ENCODE results near the gene TRPV6.
A peak's percentile ranks its signal among the peaks of the same experiment; 100 is the strongest.

TRPV6 gene

DNA sequence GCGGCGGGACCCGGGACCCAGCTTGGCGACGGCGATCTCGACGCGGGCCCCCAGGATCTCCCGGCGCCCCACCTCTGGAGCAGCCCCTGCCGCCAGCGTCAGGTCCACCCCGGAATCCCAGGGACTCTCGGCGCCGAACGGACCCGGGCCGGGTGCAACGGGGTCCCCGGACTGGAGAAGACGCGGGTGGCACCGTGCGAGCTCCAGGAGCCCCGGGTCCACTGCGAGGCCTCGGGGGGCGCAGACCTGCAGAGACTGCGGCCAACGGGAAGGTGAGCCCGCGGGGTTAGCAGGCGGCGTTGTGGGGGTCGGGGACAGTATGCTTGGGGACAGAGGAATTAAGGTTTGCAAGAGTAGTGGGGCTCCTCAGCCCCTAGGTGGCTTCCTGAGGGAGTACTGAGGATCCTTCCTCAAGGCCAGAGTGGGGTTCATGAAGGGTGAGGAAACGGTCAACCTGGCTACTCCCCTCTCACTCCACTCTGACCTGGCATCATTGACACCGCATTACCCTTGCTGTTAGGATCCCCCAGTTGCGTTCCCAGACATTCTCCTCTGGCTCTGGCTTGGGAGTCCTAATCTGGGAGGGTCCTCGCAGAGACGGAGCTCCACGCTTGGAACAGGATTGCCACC, 30.3 kb downstream of the TRPV6 start:
- H3K4ac ChIP-seq (ENCODE audit: low read length): no peak overlapping the region
- no peak overlapping the region for H2AK5ac ChIP-seq (ENCODE audit: low read depth, low read length)
- H2BK5ac ChIP-seq (ENCODE audit: low read length): peak overlapping the region; percentile 96
- H3K79me1 ChIP-seq (ENCODE audit: low read depth, low read length): peaks cover 3% of the 10 kb centered on the region
- H3K18ac ChIP-seq (ENCODE audit: low read length): peak overlapping the region; percentile 94
- no peaks in the 10 kb centered on the region for H3K36me3 ChIP-seq (replicated peaks in 1 of 2; ENCODE audit: control insufficient read depth in 2 of 2, insufficient read depth in 2 of 2, low read length in 2 of 2)
- peak overlapping the region; percentile 97 for H3K4me2 ChIP-seq (ENCODE audit: insufficient read depth, low read length, poor library complexity, severe bottlenecking)
- no peak for DNase-seq (ENCODE audit: low spot score)
- H4K91ac ChIP-seq (ENCODE audit: low read depth, low read length, poor library complexity): no peak overlapping the region
- peak overlapping the region; percentile 52 to 85 for H3K4me3 ChIP-seq (ENCODE audit: low read length in 2 of 2)
- H2BK12ac ChIP-seq (ENCODE audit: low read length): no peak overlapping the region
- peaks cover 0 to 6% of the 10 kb centered on the region in 2 donors for H3K4me1 ChIP-seq (ENCODE audit: control insufficient read depth in 2 of 2, insufficient read depth in 1 of 2, low read depth in 1 of 2, low read length in 2 of 2)
- no peaks in the 10 kb centered on the region for H3K9me3 ChIP-seq (replicated peaks in 1 of 2; ENCODE audit: control insufficient read depth in 2 of 2, insufficient read depth in 1 of 2, low read depth in 1 of 2, low read length in 2 of 2)
- H3K23ac ChIP-seq (ENCODE audit: low read depth, low read length, poor library complexity): peak overlapping the region; percentile 89
- H3K14ac ChIP-seq (ENCODE audit: low read length): peak overlapping the region; percentile 82
- peaks cover 0 to 41% (median 8%) of the 10 kb centered on the region in 3 experiments for H3K27me3 ChIP-seq (ENCODE audit: control insufficient read depth in 3 of 3, insufficient read depth in 3 of 3, low read depth in 1 of 3, low read length in 3 of 3)
- peak overlapping the region; percentile 70 for H3K9ac ChIP-seq (ENCODE audit: low read depth, low read length, poor library complexity)
- peak overlapping the region; percentile 96 for H2AFZ ChIP-seq (ENCODE audit: low read length)
- H4K8ac ChIP-seq (ENCODE audit: low read depth, low read length): peak overlapping the region; percentile 48
- no CpG with 5 or more reads among the region's 43 CpGs for WGBS, 2 donors (ENCODE audit: extremely low coverage in 2 of 2, insufficient read length in 2 of 2, insufficient replicate concordance in 1 of 2)
- H3K27ac ChIP-seq (replicated peaks; ENCODE audit: low read length): no peak overlapping the region
- peak overlapping the region; percentile 30 for H2BK15ac ChIP-seq (ENCODE audit: low read length)
- no peak overlapping the region for H2BK120ac ChIP-seq (ENCODE audit: low read depth, low read length)

DNA sequence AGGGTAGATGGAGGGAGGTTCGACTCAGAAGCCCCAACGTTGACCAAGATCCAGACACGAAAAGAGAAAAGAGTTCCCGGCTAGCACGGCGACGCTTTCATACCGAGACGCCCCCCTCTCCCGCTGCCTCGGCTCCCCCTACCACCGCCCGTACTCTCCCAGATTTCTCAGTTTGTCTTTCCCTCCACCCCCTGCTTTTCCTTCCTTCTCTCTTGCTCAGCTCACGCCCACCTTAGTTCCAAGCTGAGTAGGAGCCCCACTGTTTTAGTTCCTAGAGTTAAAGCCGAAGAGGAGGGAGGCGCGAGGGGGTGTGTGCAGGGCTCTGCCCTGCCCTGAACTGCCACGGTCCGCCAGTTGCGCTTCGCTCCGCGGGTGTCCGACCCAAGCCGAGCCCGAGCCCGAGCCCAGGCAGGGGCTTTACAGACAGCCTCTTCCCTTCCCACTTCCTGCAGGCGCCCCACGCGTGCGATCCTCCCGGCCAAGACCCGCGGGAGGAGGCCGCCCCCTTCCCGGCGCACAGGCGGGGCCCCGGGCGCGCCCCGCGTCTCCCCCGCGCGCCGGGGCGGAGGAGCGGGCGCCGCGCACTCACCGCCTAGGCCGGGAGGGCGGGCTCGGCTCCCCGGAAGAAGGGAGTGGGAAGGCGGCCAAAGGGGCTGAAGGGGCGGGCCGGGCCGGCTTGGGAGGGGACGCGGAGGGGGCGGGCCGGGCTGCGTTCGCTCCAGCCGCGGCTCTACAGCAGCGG, 31.0 kb downstream of the TRPV6 start, which contains the start of gene EPHB6:
EPHB6 (plus strand) TSS at position 705 of the 742 bp plus-strand sequence. CDS start 8,152 bp downstream, outside the sequence.
- no peaks in the 10 kb centered on the region for H3K9me3 ChIP-seq (replicated peaks in 1 of 2; ENCODE audit: control insufficient read depth in 2 of 2, insufficient read depth in 1 of 2, low read depth in 1 of 2, low read length in 2 of 2)
- H2BK12ac ChIP-seq (ENCODE audit: low read length): no peak within 1 kb of the TSS
- H3K14ac ChIP-seq (ENCODE audit: low read length): peak within 1 kb of the TSS; percentile 82
- H3K4ac ChIP-seq (ENCODE audit: low read length): no peak within 1 kb of the TSS
- H3K79me1 ChIP-seq (ENCODE audit: low read depth, low read length): peaks cover 3% of the 10 kb centered on the region
- no CpG with 5 or more reads among the region's 70 CpGs for WGBS, 2 donors (ENCODE audit: extremely low coverage in 2 of 2, insufficient read length in 2 of 2, insufficient replicate concordance in 1 of 2)
- H3K36me3 ChIP-seq (replicated peaks in 1 of 2; ENCODE audit: control insufficient read depth in 2 of 2, insufficient read depth in 2 of 2, low read length in 2 of 2): no peaks in the 10 kb centered on the region
- H3K4me1 ChIP-seq (ENCODE audit: control insufficient read depth in 2 of 2, insufficient read depth in 1 of 2, low read depth in 1 of 2, low read length in 2 of 2): peaks cover 0 to 6% of the 10 kb centered on the region in 2 donors
- H2AK5ac ChIP-seq (ENCODE audit: low read depth, low read length): peak within 1 kb of the TSS; percentile 78
- peak within 1 kb of the TSS; percentile 26 for H4K91ac ChIP-seq (ENCODE audit: low read depth, low read length, poor library complexity)
- H3K23ac ChIP-seq (ENCODE audit: low read depth, low read length, poor library complexity): peak within 1 kb of the TSS; percentile 99
- no peak within 1 kb of the TSS for H2BK120ac ChIP-seq (ENCODE audit: low read depth, low read length)
- H3K9ac ChIP-seq (ENCODE audit: low read depth, low read length, poor library complexity): peak within 1 kb of the TSS; percentile 98
- peak within 1 kb of the TSS; percentile 96 for H2BK5ac ChIP-seq (ENCODE audit: low read length)
- H3K4me3 ChIP-seq (ENCODE audit: low read length in 2 of 2): peak within 1 kb of the TSS; percentile 52 to 85
- peaks cover 0 to 41% (median 8%) of the 10 kb centered on the region in 3 experiments for H3K27me3 ChIP-seq (ENCODE audit: control insufficient read depth in 3 of 3, insufficient read depth in 3 of 3, low read depth in 1 of 3, low read length in 3 of 3)
- H3K4me2 ChIP-seq (ENCODE audit: insufficient read depth, low read length, poor library complexity, severe bottlenecking): peak within 1 kb of the TSS; percentile 97
- peak within 1 kb of the TSS; percentile 48 for H4K8ac ChIP-seq (ENCODE audit: low read depth, low read length)
- H3K27ac ChIP-seq (replicated peaks; ENCODE audit: low read length): peak within 1 kb of the TSS; percentile 58
- peak within 1 kb of the TSS; percentile 98 for H2BK15ac ChIP-seq (ENCODE audit: low read length)
- peak within 1 kb of the TSS; percentile 99 for H3K18ac ChIP-seq (ENCODE audit: low read length)
- DNase-seq (ENCODE audit: low spot score): peak; percentile 67
- H2AFZ ChIP-seq (ENCODE audit: low read length): peak within 1 kb of the TSS; percentile 96

DNA sequence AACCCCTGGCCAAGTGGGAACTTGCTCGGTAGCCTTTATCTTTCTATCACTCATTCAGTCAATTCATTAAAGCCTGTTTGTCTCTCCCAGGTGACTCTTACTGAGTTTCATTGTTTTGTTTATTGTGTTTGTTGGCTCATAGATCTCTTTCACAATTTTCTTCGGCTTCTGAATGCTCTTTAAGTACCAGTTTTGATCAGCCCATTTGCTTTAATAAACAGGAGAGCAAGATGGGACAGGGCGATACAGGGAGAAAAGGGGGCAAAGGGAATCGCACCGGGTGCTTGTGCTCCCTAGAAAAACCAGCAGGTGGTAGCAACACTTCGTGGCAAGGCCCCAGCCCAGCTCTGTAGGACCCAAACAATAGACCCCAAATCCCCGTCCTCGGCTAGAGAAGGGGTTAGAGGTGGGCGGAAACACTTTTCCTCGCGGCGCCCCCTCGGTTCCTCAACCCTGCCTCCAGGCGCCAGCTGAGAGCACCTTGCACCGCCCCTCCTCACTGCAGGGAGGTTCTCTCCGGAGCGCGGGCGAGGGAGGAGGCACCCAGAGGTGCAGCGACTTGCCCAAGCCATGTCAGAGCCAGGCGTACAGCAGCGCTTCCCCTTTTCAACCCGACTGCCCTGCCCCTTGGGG, 31.7 kb downstream of the TRPV6 start:
- Histone ChIP-seq H3K14ac (ENCODE audit: low read length) (no peak overlapping the region), H3K4ac (ENCODE audit: low read length) (no peak overlapping the region)
- DNase-seq (ENCODE audit: low spot score): peak; percentile 71

DNA sequence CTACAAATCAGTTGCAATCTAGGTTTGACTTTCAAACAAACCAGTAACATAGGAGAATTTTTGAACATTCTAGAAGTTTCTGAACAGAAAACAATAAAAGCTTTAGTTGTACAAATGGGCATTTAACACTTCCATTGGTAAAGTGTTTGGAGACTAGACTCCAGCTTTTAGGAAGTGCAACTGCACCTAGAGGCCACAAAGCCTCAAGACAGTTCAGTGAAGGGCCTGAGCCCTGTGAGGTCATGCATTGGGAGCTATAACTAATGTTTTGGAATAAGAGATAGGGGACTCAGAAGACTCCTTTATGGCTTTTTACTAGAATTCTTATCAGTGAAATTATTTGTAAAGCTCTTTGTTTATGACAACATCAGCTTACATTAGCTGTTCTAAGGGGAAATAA, 33.6 kb downstream of the TRPV6 start:
- DNase-seq (ENCODE audit: low spot score): no peak

More for the DNA sequence above, 31.7 kb downstream of the TRPV6 start:
- Histone ChIP-seq H2BK12ac (ENCODE audit: low read length) (no peak overlapping the region), H4K91ac (ENCODE audit: low read depth, low read length, poor library complexity) (no peak overlapping the region), H3K36me3 (replicated peaks in 1 of 2; ENCODE audit: control insufficient read depth in 2 of 2, insufficient read depth in 2 of 2, low read length in 2 of 2) (no peaks in the 10 kb centered on the region), H2BK5ac (ENCODE audit: low read length) (peak overlapping the region; percentile 96), H3K9me3 (replicated peaks in 1 of 2; ENCODE audit: control insufficient read depth in 2 of 2, insufficient read depth in 1 of 2, low read depth in 1 of 2, low read length in 2 of 2) (no peaks in the 10 kb centered on the region), H4K8ac (ENCODE audit: low read depth, low read length) (no peak overlapping the region), H2AFZ (ENCODE audit: low read length) (peak overlapping the region; percentile 96), H3K23ac (ENCODE audit: low read depth, low read length, poor library complexity) (peak overlapping the region; percentile 99), H3K79me1 (ENCODE audit: low read depth, low read length) (peaks cover 3% of the 10 kb centered on the region), H3K4me2 (ENCODE audit: insufficient read depth, low read length, poor library complexity, severe bottlenecking) (peak overlapping the region; percentile 97), H3K9ac (ENCODE audit: low read depth, low read length, poor library complexity) (peak overlapping the region; percentile 98), H2BK15ac (ENCODE audit: low read length) (peak overlapping the region; percentile 98), H3K18ac (ENCODE audit: low read length) (peak overlapping the region; percentile 99), H2AK5ac (ENCODE audit: low read depth, low read length) (no peak overlapping the region), H3K4me3 (ENCODE audit: low read length in 2 of 2) (peak overlapping the region; percentile 52 to 85), H3K27ac (replicated peaks; ENCODE audit: low read length) (peak overlapping the region; percentile 58), H3K4me1 (ENCODE audit: control insufficient read depth in 2 of 2, insufficient read depth in 1 of 2, low read depth in 1 of 2, low read length in 2 of 2) (peaks cover 0 to 6% of the 10 kb centered on the region in 2 donors), H3K27me3 (ENCODE audit: control insufficient read depth in 3 of 3, insufficient read depth in 3 of 3, low read depth in 1 of 3, low read length in 3 of 3) (peaks cover 0 to 41% (median 8%) of the 10 kb centered on the region in 3 experiments), H2BK120ac (ENCODE audit: low read depth, low read length) (no peak overlapping the region)
- no CpG with 5 or more reads among the region's 23 CpGs for WGBS, 2 donors (ENCODE audit: extremely low coverage in 2 of 2, insufficient read length in 2 of 2, insufficient replicate concordance in 1 of 2)

More for the DNA sequence above, 33.6 kb downstream of the TRPV6 start:
- Histone ChIP-seq H3K4me3 (ENCODE audit: low read length in 2 of 2) (no peak overlapping the region), H3K79me1 (ENCODE audit: low read depth, low read length) (peaks cover 3% of the 10 kb centered on the region), H3K36me3 (replicated peaks in 1 of 2; ENCODE audit: control insufficient read depth in 2 of 2, insufficient read depth in 2 of 2, low read length in 2 of 2) (no peaks in the 10 kb centered on the region), H3K4me2 (ENCODE audit: insufficient read depth, low read length, poor library complexity, severe bottlenecking) (no peak overlapping the region), H3K27ac (replicated peaks; ENCODE audit: low read length) (no peak overlapping the region), H2BK15ac (ENCODE audit: low read length) (no peak overlapping the region), H3K4ac (ENCODE audit: low read length) (no peak overlapping the region), H2BK120ac (ENCODE audit: low read depth, low read length) (no peak overlapping the region), H2AFZ (ENCODE audit: low read length) (no peak overlapping the region), H4K91ac (ENCODE audit: low read depth, low read length, poor library complexity) (no peak overlapping the region), H3K9me3 (replicated peaks in 1 of 2; ENCODE audit: control insufficient read depth in 2 of 2, insufficient read depth in 1 of 2, low read depth in 1 of 2, low read length in 2 of 2) (no peaks in the 10 kb centered on the region), H2AK5ac (ENCODE audit: low read depth, low read length) (no peak overlapping the region), H3K27me3 (ENCODE audit: control insufficient read depth in 3 of 3, insufficient read depth in 3 of 3, low read depth in 1 of 3, low read length in 3 of 3) (peaks cover 0 to 34% (median 8%) of the 10 kb centered on the region in 3 experiments), H2BK5ac (ENCODE audit: low read length) (no peak overlapping the region), H4K8ac (ENCODE audit: low read depth, low read length) (no peak overlapping the region), H2BK12ac (ENCODE audit: low read length) (no peak overlapping the region), H3K23ac (ENCODE audit: low read depth, low read length, poor library complexity) (no peak overlapping the region), H3K9ac (ENCODE audit: low read depth, low read length, poor library complexity) (no peak overlapping the region), H3K18ac (ENCODE audit: low read length) (no peak overlapping the region), H3K4me1 (ENCODE audit: control insufficient read depth in 2 of 2, insufficient read depth in 1 of 2, low read depth in 1 of 2, low read length in 2 of 2) (peaks cover 0 to 6% of the 10 kb centered on the region in 2 donors), H3K14ac (ENCODE audit: low read length) (no peak overlapping the region)
